Lower lobe of right lung (tissue), 2 donors: ENCODE data around the gene GMPR. TPM values are rescaled to one million over a fixed set of nuclear protein-coding genes. Genes with fewer than 3 reads are reported as not detected.

Experiments
- ATAC-seq, 2 donors: fragments of 200-7000 bp; cut with Tn5 transposase; one replicate each; pipeline ENCODE4 v1.9.1; 2020 to 2022; ENCODE audit warnings: mild to moderate bottlenecking in 2 of 2, moderate library complexity in 2 of 2
- DNase-seq: peaks from one replicate; pipeline ENCODE4 v3.0.0-alpha.2; 2020
- H3K27ac ChIP-seq: fragments of 200-600 bp; one replicate; pipeline ENCODE4 v1.8.0; 2022
- H3K27me3 ChIP-seq: fragments of 200-600 bp; one replicate; pipeline ENCODE4 v1.8.0; 2022; ENCODE audit warnings: low read depth
- H3K36me3 ChIP-seq: fragments of 200-600 bp; one replicate; pipeline ENCODE4 v1.8.0; 2022; ENCODE audit warnings: mild to moderate bottlenecking
- H3K4me1 ChIP-seq: fragments of 200-600 bp; one replicate; pipeline ENCODE4 v1.8.0; 2022
- H3K4me3 ChIP-seq: fragments of 200-600 bp; one replicate; pipeline ENCODE4 v1.8.0; 2022; ENCODE audit warnings: mild to moderate bottlenecking
- H3K9me3 ChIP-seq: fragments of 200-600 bp; one replicate; pipeline ENCODE4 v1.8.0; 2022
- CTCF ChIP-seq: fragments of 200-600 bp; IDR thresholded peaks from one replicate; pipeline ENCODE4 v1.8.0; 2022; ENCODE audit warnings: antibody characterized with exemption, mild to moderate bottlenecking
- intact Hi-C: fragments of 100-400 bp; cut with DNase I; formaldehyde crosslinking; loops from one replicate; pipeline ENCODE4 v1.11.0; 2022
- long read RNA-seq: library from polyadenylated mRNA; unstranded; transcript quantifications from one replicate; pipeline ENCODE4 v2.0.0, GENCODE V29; 2021
- total RNA-seq: library from RNA; stranded (reverse); fragmentation: NEBNext Ultra II Directional; extraction: Animal tissue kit (Norgen Biotek cat#: 25700); gene quantifications from one replicate; pipeline ENCODE4 v1.2.1, GENCODE V29; 2021
- donor health status: DM: no; HTN: yes; CAD: no; lungs with severe emphysema.

Gene GMPR
- total RNA-seq = 22.5 TPM
- long read RNA-seq, transcript GMPR-201 (9 exons, 1,515 nt) = major isoform, 36 of 44 reads
- long read RNA-seq, partial matches to known transcripts = 2 of 44 reads
- long read RNA-seq, other reads (novel, unspliced or antisense) = 5 of 44 reads

- DNase-seq (peak; percentile 90), ATAC-seq (peak; percentile 90 to 92)
- Histone ChIP-seq H3K4me1 (peaks cover 47% of the 10 kb centered on the region), H3K9me3 (no peaks in the 10 kb centered on the region), H3K4me3 (peak within 1 kb of the TSS; percentile 72), H3K27ac (peak within 1 kb of the TSS; percentile 70), H3K36me3 (no peaks in the 10 kb centered on the region), H3K27me3 (no peaks in the 10 kb centered on the region)
- TF ChIP-seq CTCF = no peak
- intact Hi-C loops = no loop called here
Observed at GRCh38 chr6:16238057-16238962, at the start of gene GMPR. Gene GMPR (plus strand): TSS chr6:16238587. CDS start chr6:16238694, 107 bp downstream.

GRCh38 chr6:16190214-16190613, 48.2 kb upstream of the GMPR start:
- ATAC-seq = no peak
- TF ChIP-seq CTCF = no peak
- DNase-seq = no peak
- Histone ChIP-seq H3K27me3 (no peaks in the 10 kb centered on the region), H3K27ac (no peak overlapping the region), H3K9me3 (no peaks in the 10 kb centered on the region), H3K4me1 (no peaks in the 10 kb centered on the region), H3K36me3 (no peaks in the 10 kb centered on the region), H3K4me3 (no peak overlapping the region)
- intact Hi-C loops = no loop called here

- Histone ChIP-seq H3K4me1 (peaks cover 8% of the 10 kb centered on the region), H3K9me3 (no peaks in the 10 kb centered on the region), H3K4me3 (no peak overlapping the region), H3K27me3 (no peaks in the 10 kb centered on the region), H3K36me3 (no peaks in the 10 kb centered on the region), H3K27ac (no peak overlapping the region)
- DNase-seq (no peak), ATAC-seq (no peak)
- intact Hi-C loops = no loop called here
- no peak for TF ChIP-seq CTCF
Observed at GRCh38 chr6:16196260-16196983, 42.0 kb upstream of the GMPR start.

- Histone ChIP-seq H3K36me3 (no peaks in the 10 kb centered on the region), H3K4me3 (no peak overlapping the region), H3K9me3 (no peaks in the 10 kb centered on the region), H3K27me3 (no peaks in the 10 kb centered on the region), H3K4me1 (peaks cover 8% of the 10 kb centered on the region), H3K27ac (no peak overlapping the region)
- DNase-seq (no peak), ATAC-seq (no peak)
- TF ChIP-seq CTCF = no peak
- intact Hi-C loops = no loop called here
Observed at GRCh38 chr6:16196984-16197546, 41.3 kb upstream of the GMPR start.

- H3K9me3 ChIP-seq = no peaks in the 10 kb centered on the region
- no peaks in the 10 kb centered on the region for H3K36me3 ChIP-seq
- H3K27ac ChIP-seq = no peak overlapping the region
- intact Hi-C loops = no loop called here
- H3K27me3 ChIP-seq = no peaks in the 10 kb centered on the region
- H3K4me1 ChIP-seq = peaks cover 8% of the 10 kb centered on the region
- ATAC-seq (peak in 1 of 2 donors; percentile 19), DNase-seq (no peak)
- H3K4me3 ChIP-seq = no peak overlapping the region
- no peak for TF ChIP-seq CTCF
Observed at GRCh38 chr6:16198061-16198705, 40.2 kb upstream of the GMPR start.
